Activated CD8-positive, alpha-beta T cell treated with anti-CD3 and anti-CD28 coated beads for 36 hours (primary cell): Measurements from ENCODE around the gene FAM118A. TPM values are rescaled to one million over a fixed set of nuclear protein-coding genes. Genes with fewer than 3 reads are reported as not detected.
"Not testable (repeated sequence)": the region's sequence is repeated elsewhere in the genome, so short reads cannot be mapped to it uniquely, and the experiment has no call there.

Experiments
- ATAC-seq: fragments of 200-7000 bp; cut with Tn5 transposase; one replicate; pipeline ENCODE4 v1.10.0; 2021; ENCODE audit warnings: mild to moderate bottlenecking, moderate library complexity
- CTCF ChIA-PET: fragments of 350-600 bp; sonication (Branson Sonifier 250); formaldehyde crosslinking; loops from one replicate; lab custom pipeline; 2021; ENCODE audit warnings: antibody characterized with exemption; lab: Charles Lee
- POLR2A ChIA-PET: fragments of 350-600 bp; sonication (Branson Sonifier 250); formaldehyde crosslinking; loops from one replicate; lab custom pipeline; 2021; ENCODE audit warnings: antibody characterized with exemption; lab: Charles Lee
- DNase-seq: peaks from one replicate; pipeline ENCODE4 v3.0.0-alpha.2; 2020
- H3K27ac Mint-ChIP-seq: one replicate; pipeline ENCODE4 v1.8.0; 2021; ENCODE audit warnings: mild to moderate bottlenecking, mixed read lengths
- H3K27me3 Mint-ChIP-seq: one replicate; pipeline ENCODE4 v1.8.0; 2021; ENCODE audit warnings: mixed read lengths
- H3K36me3 Mint-ChIP-seq: one replicate; pipeline ENCODE4 v1.8.0; 2021; ENCODE audit warnings: low read depth, mixed read lengths
- H3K4me1 Mint-ChIP-seq: one replicate; pipeline ENCODE4 v1.8.0; 2021; ENCODE audit warnings: low read depth, mixed read lengths
- H3K4me3 Mint-ChIP-seq: one replicate; pipeline ENCODE4 v1.8.0; 2021; ENCODE audit warnings: mild to moderate bottlenecking, moderate library complexity, mixed read lengths
- H3K9me3 Mint-ChIP-seq: one replicate; pipeline ENCODE4 v1.8.0; 2021; ENCODE audit warnings: mixed read lengths
- intact Hi-C: fragments of 100-400 bp; cut with micrococcal nuclease; formaldehyde crosslinking; loops from one replicate; pipeline ENCODE4 v1.10.0; 2022
- total RNA-seq, 2 experiments: library from RNA; stranded (reverse); gene quantifications; one replicate each; pipeline ENCODE4 v1.2.3, GENCODE V29; 2021
- TF ChIP-seq, protein P1 (sequence below): fragments of 200-600 bp; IDR thresholded peaks from one replicate; pipeline ENCODE4 v1.8.0; 2022; ENCODE audit warnings: antibody characterized with exemption, mild to moderate bottlenecking

Gene FAM118A
- total RNA-seq, 2 experiments from 2014 or later = 30.6 to 32.4 TPM

DNA sequence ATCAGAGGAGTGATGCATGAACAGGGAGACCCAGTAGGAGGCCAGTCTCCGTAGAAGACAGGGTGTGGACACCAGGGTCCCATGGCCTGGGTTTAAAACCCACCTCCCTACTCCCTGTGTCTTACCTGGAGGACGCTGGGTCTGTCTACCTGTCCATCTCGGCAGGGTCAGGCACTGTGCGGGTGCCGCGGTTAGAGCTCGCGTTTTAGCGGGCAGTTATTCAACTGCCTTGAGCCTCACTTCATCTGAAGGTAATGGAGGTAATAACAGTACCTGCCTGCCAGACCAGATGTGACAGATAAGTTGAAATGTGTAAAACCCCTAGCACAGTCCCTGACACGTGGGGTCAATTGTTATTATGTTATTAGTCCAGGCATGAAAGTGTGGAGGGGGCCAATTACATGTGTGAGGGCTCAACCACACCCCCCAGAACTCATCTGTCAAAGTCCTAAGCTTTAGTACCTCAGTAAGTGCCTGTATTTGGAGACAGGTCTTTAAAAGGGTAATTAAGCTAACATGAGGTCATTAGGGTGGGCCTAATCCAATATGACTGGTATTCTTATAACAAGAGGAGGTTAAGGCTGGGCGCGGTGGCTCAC is 33.1 kb upstream of the FAM118A start:
- Mint-ChIP-seq H3K9me3 (no peaks in the 10 kb centered on the region), H3K27me3 (no peaks in the 10 kb centered on the region), H3K4me3 (no peak overlapping the region), H3K4me1 (peaks cover 3% of the 10 kb centered on the region), H3K36me3 (no peaks in the 10 kb centered on the region), H3K27ac (no peak overlapping the region)
- CTCF ChIA-PET = interaction anchor here (0.6 to 1.9 kb wide), 2 partner anchors 19 to 56 kb away, joined by 3 to 5 read pairs; no protein-coding TSS in a partner anchor
- no peak for ATAC-seq
- intact Hi-C loops = loop anchor here (10.0 kb wide), 1 partner anchor 278 kb away; no protein-coding TSS in a partner anchor
- no peak for DNase-seq
- POLR2A ChIA-PET = no interaction called here
- TF ChIP-seq, protein P1, sequence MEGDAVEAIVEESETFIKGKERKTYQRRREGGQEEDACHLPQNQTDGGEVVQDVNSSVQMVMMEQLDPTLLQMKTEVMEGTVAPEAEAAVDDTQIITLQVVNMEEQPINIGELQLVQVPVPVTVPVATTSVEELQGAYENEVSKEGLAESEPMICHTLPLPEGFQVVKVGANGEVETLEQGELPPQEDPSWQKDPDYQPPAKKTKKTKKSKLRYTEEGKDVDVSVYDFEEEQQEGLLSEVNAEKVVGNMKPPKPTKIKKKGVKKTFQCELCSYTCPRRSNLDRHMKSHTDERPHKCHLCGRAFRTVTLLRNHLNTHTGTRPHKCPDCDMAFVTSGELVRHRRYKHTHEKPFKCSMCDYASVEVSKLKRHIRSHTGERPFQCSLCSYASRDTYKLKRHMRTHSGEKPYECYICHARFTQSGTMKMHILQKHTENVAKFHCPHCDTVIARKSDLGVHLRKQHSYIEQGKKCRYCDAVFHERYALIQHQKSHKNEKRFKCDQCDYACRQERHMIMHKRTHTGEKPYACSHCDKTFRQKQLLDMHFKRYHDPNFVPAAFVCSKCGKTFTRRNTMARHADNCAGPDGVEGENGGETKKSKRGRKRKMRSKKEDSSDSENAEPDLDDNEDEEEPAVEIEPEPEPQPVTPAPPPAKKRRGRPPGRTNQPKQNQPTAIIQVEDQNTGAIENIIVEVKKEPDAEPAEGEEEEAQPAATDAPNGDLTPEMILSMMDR = no peak

DNA sequence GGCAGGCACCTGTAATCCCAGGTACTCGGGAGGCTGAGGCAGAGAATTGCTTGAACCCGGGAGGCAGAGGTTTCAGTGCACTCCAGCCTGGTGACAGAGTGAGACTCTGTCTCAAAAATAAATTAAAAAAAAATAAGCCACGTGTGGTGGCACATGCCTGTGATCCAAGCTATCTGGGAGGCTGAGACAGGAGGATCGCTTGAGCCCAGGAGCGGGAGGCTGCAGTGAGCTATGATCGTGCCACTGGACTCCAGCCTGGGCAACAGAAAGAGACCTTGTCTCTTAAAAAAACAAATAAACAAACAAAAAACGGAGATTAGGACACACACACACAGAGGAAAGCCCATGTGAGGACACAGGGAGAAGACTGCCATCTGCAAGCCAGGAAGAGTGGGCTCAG is 32.0 kb upstream of the FAM118A start:
- not testable (repeated sequence) for H3K27ac Mint-ChIP-seq, H3K36me3 Mint-ChIP-seq, H3K27me3 Mint-ChIP-seq, H3K9me3 Mint-ChIP-seq, H3K4me1 Mint-ChIP-seq, H3K4me3 Mint-ChIP-seq, DNase-seq, ATAC-seq
- ChIA-PET CTCF (interaction anchor here (1.9 kb wide), 1 partner anchor 18 kb away, joined by 5 read pairs; no protein-coding TSS in a partner anchor), POLR2A (interaction anchor here (1.7 kb wide), 1 partner anchor 141 kb away, joined by 3 read pairs; no protein-coding TSS in a partner anchor)
- intact Hi-C loops = loop anchor here (10.0 kb wide), 1 partner anchor 277 kb away; no protein-coding TSS in a partner anchor

DNA sequence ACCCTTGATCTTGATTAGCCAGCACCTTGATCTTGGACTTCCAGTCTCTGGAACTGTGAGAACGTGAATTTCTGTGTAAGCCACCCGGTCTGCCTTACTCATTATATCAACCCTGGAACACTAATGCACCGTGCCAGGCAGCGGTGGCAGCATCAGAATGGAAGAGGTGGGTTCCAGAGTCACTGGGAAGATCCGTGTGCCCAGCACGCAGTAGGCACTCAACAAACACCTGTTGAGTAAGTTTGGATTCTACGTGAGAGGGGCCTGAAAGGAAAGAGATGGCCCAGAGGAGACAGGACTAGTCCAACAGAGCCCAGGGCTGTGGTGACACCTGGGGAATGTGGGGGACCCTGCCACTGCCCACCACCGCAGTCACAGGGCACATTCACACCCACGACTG is 31.6 kb upstream of the FAM118A start:
- Mint-ChIP-seq H3K27ac (no peak overlapping the region), H3K4me3 (no peak overlapping the region), H3K9me3 (no peaks in the 10 kb centered on the region), H3K4me1 (peaks cover 3% of the 10 kb centered on the region), H3K36me3 (no peaks in the 10 kb centered on the region), H3K27me3 (no peaks in the 10 kb centered on the region)
- ChIA-PET POLR2A (interaction anchor here (1.7 kb wide), 1 partner anchor 141 kb away, joined by 3 read pairs; no protein-coding TSS in a partner anchor), CTCF (interaction anchor here (1.9 kb wide), 1 partner anchor 18 kb away, joined by 5 read pairs; no protein-coding TSS in a partner anchor)
- intact Hi-C loops = loop anchor here (10.0 kb wide), 1 partner anchor 277 kb away; no protein-coding TSS in a partner anchor
- ATAC-seq (no peak), DNase-seq (no peak)
- TF ChIP-seq, protein P1 = no peak

DNA sequence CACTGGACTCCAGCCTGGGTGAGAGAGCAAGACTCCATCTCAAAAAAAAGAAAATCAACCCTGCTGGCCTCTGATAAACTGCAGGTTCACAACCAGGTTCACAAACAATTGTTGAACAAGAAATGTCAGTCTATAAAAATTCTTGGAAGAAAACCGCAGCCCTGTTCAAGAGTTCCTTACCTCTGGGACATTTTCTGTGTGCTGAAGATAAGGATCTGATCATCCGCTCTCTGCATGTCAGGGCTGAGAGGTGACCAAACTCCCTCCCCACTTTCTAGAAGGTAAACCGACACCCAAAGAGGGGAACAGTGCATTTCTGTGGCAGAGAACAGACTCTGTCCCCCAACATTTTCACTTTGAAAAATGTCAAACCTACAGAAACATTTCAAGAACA is 29.1 kb upstream of the FAM118A start:
- no peak for ATAC-seq
- no peak overlapping the region for H3K4me3 Mint-ChIP-seq
- intact Hi-C loops = no loop called here
- H3K27me3 Mint-ChIP-seq = peaks cover 10% of the 10 kb centered on the region
- no peak overlapping the region for H3K27ac Mint-ChIP-seq
- no peaks in the 10 kb centered on the region for H3K36me3 Mint-ChIP-seq
- no peaks in the 10 kb centered on the region for H3K9me3 Mint-ChIP-seq
- ChIA-PET POLR2A (no interaction called here), CTCF (interaction anchor here (2.1 kb wide), 1 partner anchor 117 kb away, joined by 5 read pairs; no protein-coding TSS in a partner anchor)
- no peak for DNase-seq
- H3K4me1 Mint-ChIP-seq = peaks cover 6% of the 10 kb centered on the region
- TF ChIP-seq, protein P1 = no peak

DNA sequence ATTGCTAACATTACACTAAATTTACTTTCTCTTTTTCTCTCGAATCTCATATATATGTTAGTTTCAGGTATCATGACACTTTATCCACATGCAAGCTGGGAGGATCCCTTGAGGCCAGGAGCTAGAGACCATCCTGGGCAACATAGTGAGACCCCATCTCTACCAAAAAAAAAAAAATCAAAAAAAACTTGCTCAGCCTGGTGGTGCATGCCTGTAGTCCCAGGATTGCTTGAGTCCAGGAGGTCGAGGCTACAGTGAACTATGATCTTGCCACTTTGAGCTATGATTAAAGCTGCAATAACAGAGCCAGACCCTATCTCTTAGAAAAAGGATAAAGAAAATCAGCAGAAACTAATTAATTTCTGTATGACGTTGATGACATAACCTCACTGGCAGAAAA is 28.7 kb upstream of the FAM118A start:
- intact Hi-C loops = no loop called here
- no peaks in the 10 kb centered on the region for H3K36me3 Mint-ChIP-seq

More for the DNA sequence above, 28.7 kb upstream of the FAM118A start:
- Mint-ChIP-seq H3K9me3 (no peaks in the 10 kb centered on the region), H3K4me1 (peaks cover 6% of the 10 kb centered on the region), H3K27me3 (peaks cover 11% of the 10 kb centered on the region), H3K27ac (no peak overlapping the region), H3K4me3 (no peak overlapping the region)
- CTCF ChIA-PET = interaction anchor here (2.1 kb wide), 1 partner anchor 117 kb away, joined by 5 read pairs; no protein-coding TSS in a partner anchor
- DNase-seq = no peak
- POLR2A ChIA-PET = no interaction called here
- no peak for ATAC-seq
- TF ChIP-seq, protein P1 = no peak
